Right cardiac atrium (tissue), 5 donors: ENCODE data around the gene ABCA13. TPM values are rescaled to one million over a fixed set of nuclear protein-coding genes. Genes with fewer than 3 reads are reported as not detected.

Experiments
- ATAC-seq, 2 donors: fragments of 200-7000 bp; cut with Tn5 transposase; one replicate each; pipeline versions ENCODE4 v1.8.0 to v1.9.1; 2020; ENCODE audit warnings: moderate library complexity in 2 of 2, mild to moderate bottlenecking in 1 of 2
- DNase-seq, 3 donors: peaks; one replicate each; pipeline ENCODE4 v3.0.0-alpha.2; 2020
- H3K27ac ChIP-seq: one replicate; pipeline ENCODE4 v1.5.1; 2013; ENCODE audit warnings: mild to moderate bottlenecking, low read length, control low read depth, moderate library complexity
- H3K27me3 ChIP-seq: one replicate; pipeline ENCODE4 v1.6.1; 2013; ENCODE audit not compliant: control insufficient read depth, insufficient read depth
- H3K4me1 ChIP-seq: one replicate; pipeline ENCODE4 v1.6.1; 2013; ENCODE audit warnings: low read length; ENCODE audit not compliant: control insufficient read depth, insufficient read depth
- H3K4me3 ChIP-seq: one replicate; pipeline ENCODE4 v1.5.1; 2013; ENCODE audit warnings: low read length, control low read depth
- H3K9me3 ChIP-seq: one replicate; pipeline ENCODE4 v1.6.1; 2013; ENCODE audit warnings: low read length; ENCODE audit not compliant: control insufficient read depth
- whole genome bisulfite sequencing: extraction: QIAGEN DNeasy Blood & Tissue Kit; methylation state at CpG from one replicate; pipeline ENCODE4 v1.1.7; 2013; 5-methylcytosine and 5-hydroxymethylcytosine counted together
- intact Hi-C, 4 donors: fragments of 100-400 bp; cut with DNase I; formaldehyde crosslinking; loops; one replicate each; pipeline versions ENCODE4 v1.11.0 to v1.14.0; 2022 to 2023
- polyA plus RNA-seq: library from polyadenylated mRNA; stranded (reverse); fragments of 200-250 nt; gene quantifications from one replicate; pipeline ENCODE4 v1.2.3, GENCODE V29; 2013
- total RNA-seq, 4 donors: library from RNA; stranded (reverse); fragmentation: NEBNext Ultra II Directional; extraction: Animal tissue kit (Norgen Biotek cat#: 25700); gene quantifications; one replicate each; pipeline ENCODE4 v1.2.1, GENCODE V29; 2021
- donor health status: healthy with polysubstance abuse.
- donor health status: DM: no; HTN: yes; CAD: no.
- donor health status: DM: no; HTN: no; CAD: no.
- donor health status: DM: no; HTN: yes; CAD: no; lungs with severe emphysema.
- donor health status: DM: yes; HTN: yes; CAD: no.

The ABCA13 gene
- total and polyA plus RNA-seq, 5 donors, result not detected

GRCh38 chr7:48611993-48612392 lies 440.7 kb downstream of the ABCA13 start:
- H3K27me3 ChIP-seq, result no peaks in the 10 kb centered on the region
- intact Hi-C loops, result no loop called here
- DNase-seq (no peak), ATAC-seq (no peak)
- no peak overlapping the region for H3K4me3 ChIP-seq
- 90% methylated on average over 3 of the region's 3 CpGs for WGBS
- no peaks in the 10 kb centered on the region for H3K4me1 ChIP-seq
- H3K27ac ChIP-seq, result no peak overlapping the region
- H3K9me3 ChIP-seq, result no peaks in the 10 kb centered on the region

GRCh38 chr7:48617508-48617907 lies 446.2 kb downstream of the ABCA13 start:
- 74% methylated on average over 7 of the region's 7 CpGs for WGBS
- intact Hi-C loops, result no loop called here
- Histone ChIP-seq H3K9me3 (no peaks in the 10 kb centered on the region), H3K27me3 (no peaks in the 10 kb centered on the region), H3K4me1 (no peaks in the 10 kb centered on the region), H3K27ac (no peak overlapping the region), H3K4me3 (no peak overlapping the region)
- DNase-seq, result no peak
- no peak for ATAC-seq

- intact Hi-C loops, result no loop called here
- DNase-seq, result no peak
- H3K4me1 ChIP-seq, result no peaks in the 10 kb centered on the region
- H3K4me3 ChIP-seq, result no peak overlapping the region
- no peaks in the 10 kb centered on the region for H3K27me3 ChIP-seq
- H3K27ac ChIP-seq, result no peak overlapping the region
- WGBS, result 89% methylated on average over 3 of the region's 3 CpGs
- ATAC-seq, result no peak
- H3K9me3 ChIP-seq, result no peaks in the 10 kb centered on the region
Observed at GRCh38 chr7:48617993-48618392, 446.7 kb downstream of the ABCA13 start.

GRCh38 chr7:48621076-48621475 lies 449.8 kb downstream of the ABCA13 start:
- H3K4me3 ChIP-seq, result no peak overlapping the region
- no peaks in the 10 kb centered on the region for H3K4me1 ChIP-seq
- no peaks in the 10 kb centered on the region for H3K9me3 ChIP-seq
- no peak for ATAC-seq
- WGBS, result 30% methylated on average over 4 of the region's 4 CpGs
- no peak overlapping the region for H3K27ac ChIP-seq
- intact Hi-C loops, result no loop called here
- H3K27me3 ChIP-seq, result peaks cover 5% of the 10 kb centered on the region
- no peak for DNase-seq

- ATAC-seq (no peak), DNase-seq (no peak)
- no peaks in the 10 kb centered on the region for H3K4me1 ChIP-seq
- 87% methylated on average over 4 of the region's 4 CpGs for WGBS
- no peaks in the 10 kb centered on the region for H3K9me3 ChIP-seq
- peaks cover 5% of the 10 kb centered on the region for H3K27me3 ChIP-seq
- no peak overlapping the region for H3K4me3 ChIP-seq
- intact Hi-C loops, result no loop called here
- no peak overlapping the region for H3K27ac ChIP-seq
Observed at GRCh38 chr7:48627164-48627563, 455.9 kb downstream of the ABCA13 start.

GRCh38 chr7:48628793-48629349 lies 457.6 kb downstream of the ABCA13 start:
- peak in 1 of 2 donors; percentile 52 for ATAC-seq
- Histone ChIP-seq H3K4me3 (no peak overlapping the region), H3K27me3 (no peaks in the 10 kb centered on the region), H3K4me1 (no peaks in the 10 kb centered on the region), H3K9me3 (no peaks in the 10 kb centered on the region), H3K27ac (no peak overlapping the region)
- DNase-seq, result no peak
- intact Hi-C loops, result no loop called here
- WGBS, result 53% methylated on average over 5 of the region's 5 CpGs

GRCh38 chr7:48634116-48634632 lies 462.9 kb downstream of the ABCA13 start:
- H3K27me3 ChIP-seq, result no peaks in the 10 kb centered on the region
- intact Hi-C loops, result no loop called here
- no peak overlapping the region for H3K27ac ChIP-seq
- no peaks in the 10 kb centered on the region for H3K4me1 ChIP-seq
- H3K9me3 ChIP-seq, result no peaks in the 10 kb centered on the region
- H3K4me3 ChIP-seq, result no peak overlapping the region
- DNase-seq (no peak), ATAC-seq (no peak)
- 85% methylated on average over 2 of the region's 2 CpGs for WGBS

GRCh38 chr7:48635796-48636195 lies 464.5 kb downstream of the ABCA13 start:
- no peaks in the 10 kb centered on the region for H3K4me1 ChIP-seq
- H3K4me3 ChIP-seq, result no peak overlapping the region
- H3K27ac ChIP-seq, result no peak overlapping the region
- no peaks in the 10 kb centered on the region for H3K27me3 ChIP-seq
- DNase-seq (no peak), ATAC-seq (no peak)
- intact Hi-C loops, result no loop called here
- H3K9me3 ChIP-seq, result no peaks in the 10 kb centered on the region
- WGBS, result 78% methylated on average over 1 of the region's 1 CpG

- WGBS, result 28% methylated on average over 3 of the region's 3 CpGs
- DNase-seq, result peak; percentile 12 to 64 (median 60)
- no peaks in the 10 kb centered on the region for H3K4me1 ChIP-seq
- H3K27me3 ChIP-seq, result no peaks in the 10 kb centered on the region
- peak; percentile 65 to 86 for ATAC-seq
- no peak overlapping the region for H3K27ac ChIP-seq
- intact Hi-C loops, result no loop called here
- H3K9me3 ChIP-seq, result no peaks in the 10 kb centered on the region
- no peak overlapping the region for H3K4me3 ChIP-seq
Observed at GRCh38 chr7:48636391-48637015, 465.2 kb downstream of the ABCA13 start.

- H3K4me1 ChIP-seq, result no peaks in the 10 kb centered on the region
- no peak overlapping the region for H3K4me3 ChIP-seq
- H3K27ac ChIP-seq, result no peak overlapping the region
- DNase-seq (no peak), ATAC-seq (no peak)
- H3K27me3 ChIP-seq, result no peaks in the 10 kb centered on the region
- WGBS, result 29% methylated on average over 1 of the region's 1 CpG
- no peaks in the 10 kb centered on the region for H3K9me3 ChIP-seq
- intact Hi-C loops, result no loop called here
Observed at GRCh38 chr7:48637382-48637781, 466.1 kb downstream of the ABCA13 start.

GRCh38 chr7:48638041-48638440 lies 466.8 kb downstream of the ABCA13 start:
- no peak for ATAC-seq
- intact Hi-C loops, result no loop called here
- WGBS, result 85% methylated on average over 6 of the region's 6 CpGs
- no peak overlapping the region for H3K4me3 ChIP-seq
- H3K27ac ChIP-seq, result no peak overlapping the region
- no peaks in the 10 kb centered on the region for H3K9me3 ChIP-seq
- no peak for DNase-seq
- H3K27me3 ChIP-seq, result no peaks in the 10 kb centered on the region
- H3K4me1 ChIP-seq, result no peaks in the 10 kb centered on the region
